ENCODE results near the gene ZNF343.

GRCh38 chr20:2463616-2464365, 44.9 kb downstream of the ZNF343 start:
- TF ChIP-seq CTCF (IDR thresholded peaks at IDR 0.05) (no peak), POLR2A (IDR thresholded peaks at IDR 0.05) (no peak), EP300 (IDR thresholded peaks at IDR 0.05) (no peak)
